ENCODE results near the gene CAMKK1. TPM values are rescaled to one million over a fixed set of nuclear protein-coding genes. Genes with fewer than 3 reads are reported as not detected.

CAMKK1 gene
- total RNA-seq, 1 donor from 2014 or later, result 5.2 TPM

- intact Hi-C loops (cut with DNase I), result no loop called here
- DNase-seq (ENCODE audit: low spot score), result peak; percentile 86
Measured at GRCh38 chr17:3886776-3887175, 6.1 kb downstream of the CAMKK1 start.

GRCh38 chr17:3885970-3886369, 6.9 kb downstream of the CAMKK1 start:
- DNase-seq (ENCODE audit: low spot score), result no peak
- intact Hi-C loops (cut with DNase I), result no loop called here

GRCh38 chr17:3885271-3885670, 7.6 kb downstream of the CAMKK1 start:
- no peak for DNase-seq (ENCODE audit: low spot score)
- intact Hi-C loops (cut with DNase I), result no loop called here

- intact Hi-C loops (cut with DNase I), result no loop called here
- no peak for DNase-seq (ENCODE audit: low spot score)
Measured at GRCh38 chr17:3884188-3884587, 8.7 kb downstream of the CAMKK1 start.

GRCh38 chr17:3882276-3882675, 10.6 kb downstream of the CAMKK1 start:
- intact Hi-C loops (cut with DNase I), result no loop called here
- no peak for DNase-seq (ENCODE audit: low spot score)

- no peak for DNase-seq (ENCODE audit: low spot score)
- intact Hi-C loops (cut with DNase I), result no loop called here
Measured at GRCh38 chr17:3880983-3881382, 11.9 kb downstream of the CAMKK1 start.

GRCh38 chr17:3879591-3880417, 13.0 kb downstream of the CAMKK1 start:
- no peak for DNase-seq (ENCODE audit: low spot score)
- intact Hi-C loops (cut with DNase I), result no loop called here

GRCh38 chr17:3879186-3879585, 13.7 kb downstream of the CAMKK1 start:
- DNase-seq (ENCODE audit: low spot score), result no peak
- intact Hi-C loops (cut with DNase I), result no loop called here

GRCh38 chr17:3877220-3877619, 15.6 kb downstream of the CAMKK1 start:
- intact Hi-C loops (cut with DNase I), result no loop called here
- no peak for DNase-seq (ENCODE audit: low spot score)

- no peak for DNase-seq (ENCODE audit: low spot score)
- intact Hi-C loops (cut with DNase I), result no loop called here
Measured at GRCh38 chr17:3875317-3875716, 17.5 kb downstream of the CAMKK1 start.

- intact Hi-C loops (cut with DNase I), result no loop called here
- no peak for DNase-seq (ENCODE audit: low spot score)
Measured at GRCh38 chr17:3873862-3874261, 19.0 kb downstream of the CAMKK1 start.

- no peak for DNase-seq (ENCODE audit: low spot score)
- intact Hi-C loops (cut with DNase I), result no loop called here
Measured at GRCh38 chr17:3870871-3871306, 22.0 kb downstream of the CAMKK1 start.

GRCh38 chr17:3867606-3868005, 25.2 kb downstream of the CAMKK1 start:
- intact Hi-C loops (cut with DNase I), result no loop called here

GRCh38 chr17:3867106-3867505, 25.7 kb downstream of the CAMKK1 start:
- no peak for DNase-seq (ENCODE audit: low spot score)
- intact Hi-C loops (cut with DNase I), result no loop called here

More at GRCh38 chr17:3867606-3868005, 25.2 kb downstream of the CAMKK1 start:
- no peak for DNase-seq (ENCODE audit: low spot score)

- DNase-seq (ENCODE audit: low spot score), result no peak
- intact Hi-C loops (cut with DNase I), result no loop called here
Measured at GRCh38 chr17:3866276-3866675, 26.6 kb downstream of the CAMKK1 start.

- intact Hi-C loops (cut with DNase I), result no loop called here
- no peak for DNase-seq (ENCODE audit: low spot score)
Measured at GRCh38 chr17:3865176-3865575, 27.7 kb downstream of the CAMKK1 start.

- intact Hi-C loops (cut with DNase I), result loop anchor here (5.0 kb wide), 1 partner anchor 48 kb away; no protein-coding TSS in a partner anchor
- DNase-seq (ENCODE audit: low spot score), result no peak
Measured at GRCh38 chr17:3864534-3864933, 28.3 kb downstream of the CAMKK1 start.

- no peak for DNase-seq (ENCODE audit: low spot score)
- intact Hi-C loops (cut with DNase I), result loop anchor here (5.0 kb wide), 1 partner anchor 50 kb away; no protein-coding TSS in a partner anchor
Measured at GRCh38 chr17:3861761-3862681, 30.8 kb downstream of the CAMKK1 start.

GRCh38 chr17:3860939-3861700, 31.7 kb downstream of the CAMKK1 start:
- intact Hi-C loops (cut with DNase I), result loop anchor here (5.0 kb wide), 1 partner anchor 51 kb away; no protein-coding TSS in a partner anchor
- no peak for DNase-seq (ENCODE audit: low spot score)

GRCh38 chr17:3859940-3860339, 32.9 kb downstream of the CAMKK1 start:
- intact Hi-C loops (cut with DNase I), result loop anchor here (5.0 kb wide), 1 partner anchor 52 kb away; no protein-coding TSS in a partner anchor
- DNase-seq (ENCODE audit: low spot score), result no peak
